HepG2 (cell line): ENCODE results near the gene PGPEP1. TPM values are rescaled to one million over a fixed set of nuclear protein-coding genes. Genes with fewer than 3 reads are reported as not detected.

Experiments used
- ASH2L ChIP-seq: fragments of 300-600, 200-600 bp; sonication (generic); IDR thresholded peaks from 2 replicates; pipeline ENCODE4 v1.7.0; 2017; ENCODE audit warnings: low read depth, mild to moderate bottlenecking, moderate library complexity, mixed read lengths, low read length; ENCODE audit not compliant: insufficient read length
- DRAP1 ChIP-seq: IDR thresholded peaks from 2 replicates; pipeline ENCODE4 v1.6.1; 2016; ENCODE audit warnings: missing genetic modification reagents, missing compliant biosample characterization
- FLYWCH1 ChIP-seq: sonication (generic); formaldehyde crosslinking; IDR thresholded peaks from 2 replicates; pipeline ENCODE4 v1.8.1; 2023; ENCODE audit warnings: mild to moderate bottlenecking, missing genetic modification reagents
- IRF2 ChIP-seq: IDR thresholded peaks from 2 replicates; pipeline ENCODE4 v1.6.1; 2018; ENCODE audit warnings: missing genetic modification reagents, missing compliant biosample characterization
- MEF2D ChIP-seq: sonication (generic); formaldehyde crosslinking; IDR thresholded peaks from 2 replicates; pipeline ENCODE4 v1.5.1; 2020; ENCODE audit warnings: mild to moderate bottlenecking, missing genetic modification reagents
- MEIS1 ChIP-seq: sonication (generic); formaldehyde crosslinking; IDR thresholded peaks from 2 replicates; pipeline ENCODE4 v1.9.0; 2021; ENCODE audit warnings: mild to moderate bottlenecking, missing genetic modification reagents, moderate library complexity, borderline replicate concordance
- NFIB ChIP-seq: sonication (generic); formaldehyde crosslinking; IDR thresholded peaks from 2 replicates; pipeline ENCODE4 v1.9.0; 2021; ENCODE audit warnings: missing genetic modification reagents, mild to moderate bottlenecking, borderline replicate concordance
- PBX3 ChIP-seq: sonication (generic); formaldehyde crosslinking; IDR thresholded peaks from 2 replicates; pipeline ENCODE4 v1.8.1; 2023; ENCODE audit warnings: missing genetic modification reagents, inconsistent platforms, borderline replicate concordance
- PHB2 ChIP-seq: fragments of 450-650 bp; IDR thresholded peaks from 2 replicates; pipeline ENCODE4 v1.6.1; 2018; ENCODE audit not compliant: partially characterized antibody
- PHF21A ChIP-seq: sonication (generic); formaldehyde crosslinking; IDR thresholded peaks from 2 replicates; pipeline ENCODE4 v1.5.0; 2020; ENCODE audit warnings: mild to moderate bottlenecking, missing genetic modification reagents
- PRDM15 ChIP-seq: sonication (generic); formaldehyde crosslinking; IDR thresholded peaks from 2 replicates; pipeline ENCODE4 v1.4.0; 2020; ENCODE audit warnings: missing genetic modification reagents
- RAD51 ChIP-seq: fragments of 450-650 bp; IDR thresholded peaks from 2 replicates; pipeline ENCODE4 v1.6.1; 2016; ENCODE audit warnings: borderline replicate concordance
- SATB2 ChIP-seq: sonication (generic); formaldehyde crosslinking; IDR thresholded peaks from 2 replicates; pipeline ENCODE4 v1.5.0; 2020; ENCODE audit warnings: missing genetic modification reagents
- TEF ChIP-seq: sonication (generic); formaldehyde crosslinking; IDR thresholded peaks from 2 replicates; pipeline ENCODE4 v1.5.0; 2020; ENCODE audit warnings: missing genetic modification reagents
- YEATS4 ChIP-seq: sonication (generic); formaldehyde crosslinking; IDR thresholded peaks from 2 replicates; pipeline ENCODE4 v1.4.0; 2020; ENCODE audit warnings: missing genetic modification reagents, borderline replicate concordance
- ZC3H13 ChIP-seq: sonication (generic); formaldehyde crosslinking; IDR thresholded peaks from 2 replicates; pipeline ENCODE4 v1.8.1; 2023; ENCODE audit warnings: mild to moderate bottlenecking, missing genetic modification reagents, moderate library complexity
- ZFP36L2 ChIP-seq: sonication (generic); formaldehyde crosslinking; IDR thresholded peaks from 2 replicates; pipeline ENCODE4 v1.4.0; 2020; ENCODE audit warnings: missing genetic modification reagents
- ZKSCAN1 ChIP-seq: fragments of 150-350 bp; IDR thresholded peaks from 2 replicates; pipeline ENCODE4 v1.6.1; 2014; ENCODE audit warnings: low read length
- ZNF513 ChIP-seq: sonication (generic); formaldehyde crosslinking; conservative IDR thresholded peaks from 2 replicates; pipeline ENCODE4 v1.5.0; 2020; ENCODE audit warnings: missing genetic modification reagents
- ZNF672 ChIP-seq: sonication (generic); formaldehyde crosslinking; IDR thresholded peaks from 2 replicates; pipeline ENCODE4 v1.8.1; 2022; ENCODE audit warnings: missing genetic modification reagents
- ZNF780A ChIP-seq: sonication (generic); formaldehyde crosslinking; IDR thresholded peaks from 2 replicates; pipeline ENCODE4 v1.8.0; 2022; ENCODE audit warnings: mild to moderate bottlenecking, missing genetic modification reagents, moderate library complexity
- polyA plus RNA-seq, 8 experiments: library from polyadenylated mRNA; depleted of rRNA in 3 of 8; stranded (reverse) in 7 of 8; unstranded in 1 of 8; fragments of >200 nt; fragmentation: Illumina TruSeq in 4 of 8; extraction: Trizol in 4 of 8; gene quantifications; 2 replicates each; pipeline versions ENCODE4 v1.2.1 to v1.2.3, GENCODE V29; 2011 to 2016; ENCODE audit warnings: low read depth in 4 of 8, missing spikeins in 1 of 8, mixed read lengths in 1 of 8; ENCODE audit not compliant: insufficient read depth in 1 of 8
- total RNA-seq, 5 experiments: library from RNA; depleted of rRNA; stranded (reverse); fragments of >200 nt; fragmentation: Illumina TruSeq; extraction: Trizol; gene quantifications; 2 replicates each; pipeline ENCODE4 v1.2.3, GENCODE V29; 2016; ENCODE audit warnings: low read depth in 1 of 5

Gene PGPEP1
- total and polyA plus RNA-seq, 2 of the 13 experiments (the other 11 are each of a cell fraction or from before 2014, with no cell fraction given), result 53.1 to 56.6 TPM

GRCh38 chr19:18388100-18388959 is 47.9 kb downstream of the PGPEP1 start (continued):
- TF ChIP-seq MEF2D, result no peak
- TF ChIP-seq TEF (CRISPR knock-in tag), result peak; percentile 59; the same call in 1 of the 2 replicates
- TF ChIP-seq ASH2L, result peak; percentile 76
- TF ChIP-seq YEATS4 (CRISPR knock-in tag), result peak; percentile 68
- TF ChIP-seq PBX3 (CRISPR knock-in tag), result peak; percentile 58; the same call in 1 of the 2 replicates
- TF ChIP-seq MEIS1 (CRISPR knock-in tag), result peak; percentile 68; the same call in 1 of the 2 replicates
- no peak for TF ChIP-seq NFIB (CRISPR knock-in tag)
- TF ChIP-seq PHB2, result no peak
- peak; percentile 23; the same call in 1 of the 2 replicates for TF ChIP-seq DRAP1 (CRISPR knock-in tag)
- TF ChIP-seq ZNF513 (CRISPR knock-in tag), result peak; percentile 49; the same call in 1 of the 2 replicates
- peak; percentile 85 for TF ChIP-seq PHF21A (CRISPR knock-in tag)
- TF ChIP-seq SATB2, result 0 out of 2 replicates have a peak, but pooled peaks have one; percentile 32
- TF ChIP-seq ZFP36L2 (CRISPR knock-in tag), result no peak
- no peak for TF ChIP-seq ZKSCAN1
- TF ChIP-seq ZNF672 (CRISPR knock-in tag), result peak; percentile 94; the same call in 1 of the 2 replicates
- peak; percentile 99 for TF ChIP-seq ZC3H13 (CRISPR knock-in tag)
- TF ChIP-seq ZNF780A (CRISPR knock-in tag), result 0 out of 2 replicates have a peak, but pooled peaks have one; percentile 74
- TF ChIP-seq FLYWCH1 (CRISPR knock-in tag), result no peak
- TF ChIP-seq PRDM15 (CRISPR knock-in tag), result peak; percentile 58
- no peak for TF ChIP-seq RAD51
- TF ChIP-seq IRF2, result no peak; the same call in 1 of the 2 replicates
